A549 (cell line): Measurements from ENCODE around the gene IL6R.

Experiments used
- EHMT2 ChIP-seq: fragments of 200-600 bp; sonication (generic); IDR thresholded peaks from 2 replicates; pipeline ENCODE4 v1.6.1; 2016; ENCODE audit warnings: antibody characterized with exemption, low read depth, mild to moderate bottlenecking, moderate library complexity
- MAX ChIP-seq: IDR thresholded peaks from 2 replicates; pipeline ENCODE4 v1.6.1; 2012
- POLR2A ChIP-seq: IDR thresholded peaks from 2 replicates; pipeline ENCODE4 v1.6.1; 2012; ENCODE audit warnings: mild to moderate bottlenecking, low read length
- RNF2 ChIP-seq: fragments of 200-600 bp; sonication (generic); IDR thresholded peaks from 2 replicates; pipeline ENCODE4 v1.6.1; 2016; ENCODE audit warnings: low read depth, mild to moderate bottlenecking, antibody characterized with exemption, moderate library complexity, borderline replicate concordance
- SREBF2 ChIP-seq: fragments of 450-650 bp; IDR thresholded peaks from 2 replicates; pipeline ENCODE4 v1.6.1; 2014; ENCODE audit warnings: mild to moderate bottlenecking, moderate library complexity
- TFCP2L1 ChIP-seq: fragments of 250-450 bp; sonication (Bioruptor Pico); IDR thresholded peaks from 2 replicates; pipeline ENCODE4 v1.5.0; 2021; ENCODE audit warnings: mild to moderate bottlenecking
- TF ChIP-seq, protein P1 (sequence below): fragments of >200 bp; sonication (Bioruptor Twin); formaldehyde crosslinking; IDR thresholded peaks from 3 replicates; pipeline ENCODE4 v1.6.1; 2016

DNA sequence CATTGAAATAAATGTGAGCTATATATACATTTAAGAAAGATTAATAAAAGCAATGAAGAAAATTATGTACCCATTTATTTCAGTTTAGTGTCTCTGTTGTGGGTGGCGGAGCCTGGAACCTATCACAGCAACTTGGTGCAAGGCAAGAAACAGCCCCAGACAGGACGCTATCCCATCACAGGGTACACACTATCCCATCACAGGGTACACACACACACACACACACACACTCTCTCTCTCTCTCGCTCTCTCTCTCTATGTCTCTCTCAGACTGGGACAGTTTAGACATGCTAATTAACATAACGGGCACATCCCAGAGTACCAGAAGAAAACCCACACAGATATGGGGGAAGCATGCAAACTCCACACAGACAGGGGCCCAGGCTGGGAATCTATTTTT is 6.5 kb upstream of the IL6R start:
- TF ChIP-seq TFCP2L1 (CRISPR knock-in tag): no peak
- no peak for TF ChIP-seq RNF2
- no peak for TF ChIP-seq EHMT2
- no peak for TF ChIP-seq MAX
- TF ChIP-seq SREBF2: no peak
- TF ChIP-seq POLR2A: no peak
- TF ChIP-seq, protein P1, sequence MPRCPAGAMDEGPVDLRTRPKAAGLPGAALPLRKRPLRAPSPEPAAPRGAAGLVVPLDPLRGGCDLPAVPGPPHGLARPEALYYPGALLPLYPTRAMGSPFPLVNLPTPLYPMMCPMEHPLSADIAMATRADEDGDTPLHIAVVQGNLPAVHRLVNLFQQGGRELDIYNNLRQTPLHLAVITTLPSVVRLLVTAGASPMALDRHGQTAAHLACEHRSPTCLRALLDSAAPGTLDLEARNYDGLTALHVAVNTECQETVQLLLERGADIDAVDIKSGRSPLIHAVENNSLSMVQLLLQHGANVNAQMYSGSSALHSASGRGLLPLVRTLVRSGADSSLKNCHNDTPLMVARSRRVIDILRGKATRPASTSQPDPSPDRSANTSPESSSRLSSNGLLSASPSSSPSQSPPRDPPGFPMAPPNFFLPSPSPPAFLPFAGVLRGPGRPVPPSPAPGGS: no peak
